HG03571 (cell line): ENCODE measurements around the gene KLHL12.

ENCODE experiments used
- ATAC-seq: cut with Tn5 transposase; IDR thresholded peaks from one replicate; pipeline ENCODE4 v1.9.1; 2021; ENCODE audit not compliant: unreplicated experiment

The KLHL12 gene

GRCh38 chr1:202844259-202844658 lies 82.8 kb downstream of the KLHL12 start:
- no peak for ATAC-seq

- no peak for ATAC-seq
Observed at GRCh38 chr1:202843081-202843480, 84.0 kb downstream of the KLHL12 start.
